NT2/D1 (cell line): ENCODE results near the gene A2M.

Experiments
- YY1 ChIP-seq: IDR thresholded peaks from 2 replicates; pipeline ENCODE4 v1.6.1; 2011; ENCODE audit not compliant: insufficient read length, insufficient read depth
- ZNF274 ChIP-seq: IDR thresholded peaks from 2 replicates; pipeline ENCODE4 v1.6.1; 2011; ENCODE audit warnings: mild to moderate bottlenecking, low read depth, low read length

DNA sequence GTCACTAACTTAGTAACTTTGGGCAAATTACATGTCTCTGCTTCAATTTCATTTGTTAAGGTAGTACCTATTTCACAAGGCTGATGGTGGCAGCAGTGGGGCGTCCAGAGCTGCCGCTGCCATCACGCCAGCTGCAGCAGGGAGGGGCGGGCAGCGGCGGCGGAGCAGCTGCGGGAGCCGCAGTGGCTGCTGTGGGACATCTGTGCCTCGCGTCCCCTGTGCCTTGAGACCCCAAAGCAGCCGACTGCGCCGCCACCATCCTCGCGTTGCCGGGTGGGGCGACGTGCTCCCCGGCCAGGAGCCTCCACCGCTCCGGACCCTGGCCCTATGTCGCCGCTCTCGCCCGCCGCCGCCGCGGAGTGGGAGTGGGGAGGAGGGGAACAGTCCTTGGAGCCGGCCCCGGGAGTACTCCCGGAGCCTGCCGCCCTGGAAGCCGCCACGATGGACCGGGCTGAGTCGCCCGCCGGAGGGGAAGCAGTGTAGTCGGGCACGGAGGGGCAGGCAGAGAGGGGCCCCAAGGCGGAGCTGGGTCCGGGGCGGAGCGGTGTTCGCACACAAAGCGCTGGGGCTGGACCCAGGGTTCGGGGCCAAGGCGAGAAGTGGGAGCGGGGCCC is 51.4 kb downstream of the A2M start:
- TF ChIP-seq YY1 (no peak), ZNF274 (no peak)
